GM12878 (cell line): ENCODE results near the gene SGMS1. TPM values are rescaled to one million over a fixed set of nuclear protein-coding genes. Genes with fewer than 3 reads are reported as not detected.

Experiments used
- ATAC-seq: fragments of 200-7000 bp; cut with Tn5 transposase; 3 replicates; pipeline ENCODE4 v1.9.1; 2020; ENCODE audit warnings: mild to moderate bottlenecking, moderate library complexity
- BruUV-seq: library from RNA; stranded (reverse); fragments of 400-500 nt; replicated peaks from 2 replicates; lab custom pipeline; 2021; lab: Mats Ljungman, UMichigan
- CTCF ChIA-PET: fragments of 300-600 bp; sonication (Branson Sonifier 250); formaldehyde crosslinking; extraction: SDS; loops from one replicate; lab custom pipeline; 2021; ENCODE audit warnings: inconsistent platforms; lab: Yijun Ruan, JAX
- POLR2A ChIA-PET: fragments of 350-600 bp; formaldehyde crosslinking; extraction: SDS; loops from one replicate; lab custom pipeline; 2021; ENCODE audit warnings: inconsistent platforms; lab: Charles Lee
- RAD21 ChIA-PET: fragments of 300-600 bp; sonication (Branson Sonifier 250); formaldehyde crosslinking; loops from one replicate; lab custom pipeline; 2023; ENCODE audit warnings: antibody characterized with exemption; ENCODE audit not compliant: unreplicated experiment; lab: Charles Lee
- SMC1A ChIA-PET: fragments of 300-600 bp; sonication (Branson Sonifier 250); formaldehyde crosslinking; loops from one replicate; lab custom pipeline; 2023; ENCODE audit not compliant: unreplicated experiment, uncharacterized antibody; lab: Charles Lee
- DNase-seq: peaks from one replicate; pipeline ENCODE4 v3.0.0-alpha.2; 2011; ENCODE audit warnings: low read depth, low spot score
- FAIRE-seq: peaks from 3 replicates; lab custom pipeline; 2011; peaks lifted over from hg19 to GRCh38; lab: Jason Lieb, UNC
- H2AFZ ChIP-seq: 2 replicates; pipeline ENCODE4 v1.6.0; 2011; ENCODE audit warnings: low read depth, low read length, control low read depth; ENCODE audit not compliant: control insufficient read depth
- H3K27ac ChIP-seq: 2 replicates; pipeline ENCODE4 v1.5.1; 2011; ENCODE audit warnings: control low read depth; ENCODE audit not compliant: control insufficient read depth, insufficient read depth
- H3K27me3 ChIP-seq, 2 experiments: replicated peaks in 1 of 2; 2 replicates each; pipeline versions ENCODE4 v1.6.0 to v1.6.1; 2011; ENCODE audit warnings: low read length in 1 of 2; ENCODE audit not compliant: control insufficient read depth in 2 of 2, insufficient read depth in 2 of 2
- H3K36me3 ChIP-seq, 2 experiments: 2 replicates each; pipeline ENCODE4 v1.5.1; 2011; ENCODE audit warnings: low read length in 1 of 2; ENCODE audit not compliant: control insufficient read depth in 2 of 2, insufficient read depth in 2 of 2
- H3K4me1 ChIP-seq: 2 replicates; pipeline ENCODE4 v1.6.1; 2011; ENCODE audit warnings: mild to moderate bottlenecking, low read length, moderate library complexity, mixed read lengths; ENCODE audit not compliant: control insufficient read depth, insufficient read depth
- H3K4me2 ChIP-seq: 2 replicates; pipeline ENCODE4 v1.6.0; 2011; ENCODE audit warnings: control low read depth; ENCODE audit not compliant: control insufficient read depth, insufficient read depth
- H3K4me3 ChIP-seq: fragments of 200-600 bp; sonication (generic); 2 replicates; pipeline ENCODE4 v1.5.1; 2016
- H3K79me2 ChIP-seq: 2 replicates; pipeline ENCODE4 v1.6.0; 2011; ENCODE audit warnings: low read length; ENCODE audit not compliant: control insufficient read depth, insufficient read depth
- H3K9ac ChIP-seq: 2 replicates; pipeline ENCODE4 v1.8.0; 2011; ENCODE audit warnings: low read length, control low read depth, mixed read lengths; ENCODE audit not compliant: control insufficient read depth, insufficient read depth
- H3K9me3 ChIP-seq: replicated peaks from 3 replicates; pipeline ENCODE4 v1.5.1; 2011; ENCODE audit warnings: mild to moderate bottlenecking, low read length; ENCODE audit not compliant: control insufficient read depth, insufficient read depth
- H4K20me1 ChIP-seq: 2 replicates; pipeline ENCODE4 v1.6.0; 2011; ENCODE audit not compliant: control insufficient read depth, insufficient read depth
- BRCA1 ChIP-seq: IDR thresholded peaks from 2 replicates; pipeline ENCODE4 v1.6.1; 2011; ENCODE audit warnings: low read depth, low read length, improper control_type of control experiment
- ETV6 ChIP-seq, 2 experiments: fragments of 450-650 bp in 1 of 2; IDR thresholded peaks in 1 of 2; conservative IDR thresholded peaks in 1 of 2; 2 replicates each; pipeline ENCODE4 v1.6.1; 2014; ENCODE audit warnings: antibody characterized with exemption in 1 of 2, borderline replicate concordance in 1 of 2, low read depth in 1 of 2, mild to moderate bottlenecking in 1 of 2, moderate library complexity in 1 of 2
- GABPA ChIP-seq: IDR thresholded peaks from 2 replicates; pipeline ENCODE4 v1.6.1; 2014; ENCODE audit warnings: antibody characterized with exemption, low read depth, mild to moderate bottlenecking, inconsistent platforms
- MEF2A ChIP-seq: IDR thresholded peaks from 2 replicates; pipeline ENCODE4 v1.6.1; 2011; ENCODE audit warnings: low read depth, mild to moderate bottlenecking, low read length, moderate library complexity; ENCODE audit not compliant: insufficient read depth
- NR2F1 ChIP-seq: fragments of 450-650 bp; conservative IDR thresholded peaks from 2 replicates; pipeline ENCODE4 v1.6.1; 2017; ENCODE audit warnings: mild to moderate bottlenecking
- NRF1 ChIP-seq: conservative IDR thresholded peaks from 2 replicates; pipeline ENCODE4 v1.6.1; 2011; ENCODE audit warnings: mild to moderate bottlenecking, low read depth, low read length, improper control_type of control experiment
- SP1 ChIP-seq: IDR thresholded peaks from one replicate; pipeline ENCODE4 v1.6.1; 2011; ENCODE audit warnings: low read depth, low read length
- SREBF2 ChIP-seq: IDR thresholded peaks from 2 replicates; pipeline ENCODE4 v1.6.1; 2012; ENCODE audit warnings: mild to moderate bottlenecking, low read length
- STAT1 ChIP-seq: fragments of 450-650 bp; conservative IDR thresholded peaks from 2 replicates; pipeline ENCODE4 v1.6.1; 2014; ENCODE audit warnings: antibody characterized with exemption, mild to moderate bottlenecking
- SUZ12 ChIP-seq: fragments of 200-600 bp; sonication (generic); IDR thresholded peaks from one replicate; pipeline ENCODE4 v1.6.1; 2018; ENCODE audit warnings: antibody characterized with exemption, mild to moderate bottlenecking; ENCODE audit not compliant: unreplicated experiment
- TBL1XR1 ChIP-seq: IDR thresholded peaks from 2 replicates; pipeline ENCODE4 v1.6.1; 2012; ENCODE audit warnings: low read depth, low read length, improper control_type of control experiment
- YY1 ChIP-seq: IDR thresholded peaks from 2 replicates; pipeline ENCODE4 v1.6.1; 2011; ENCODE audit warnings: low read depth, mild to moderate bottlenecking, low read length
- ZNF384 ChIP-seq: IDR thresholded peaks from 2 replicates; pipeline ENCODE4 v1.6.1; 2012; ENCODE audit warnings: low read depth, mild to moderate bottlenecking, low read length, improper control_type of control experiment, borderline replicate concordance
- WGBS: methylation state at CpG from one replicate; pipeline ENCODE4 v1.1.6; 2016; ENCODE audit warnings: low lambda C conversion rate; ENCODE audit not compliant: insufficient replicate concordance, insufficient coverage; ENCODE audit errors: missing lambda C conversion rate; 5-methylcytosine and 5-hydroxymethylcytosine counted together
- in situ Hi-C: fragments of 300-500 bp; cut with MboI; formaldehyde crosslinking; loops from 9 replicates; pipeline ENCODE4 v1.14.3; 2018; ENCODE audit warnings: mixed read lengths
- intact Hi-C: fragments of 100-400 bp; cut with micrococcal nuclease; formaldehyde crosslinking; loops from one replicate; pipeline ENCODE4 v1.14.2; 2022; ENCODE audit not compliant: unreplicated experiment
- polyA plus RNA-seq, 11 experiments: library from polyadenylated mRNA; depleted of rRNA in 4 of 11; unstranded in 6 of 11; stranded (reverse) in 5 of 11; fragments of >200 nt; fragmentation: Nextera tagmentation in 4 of 11; fragmentation: Illumina TruSeq in 1 of 11; extraction: Ambion mirVana in 4 of 11; extraction: Trizol in 1 of 11; gene quantifications; 1 replicate in 1 of 11; 2 replicates in 10 of 11; pipeline versions ENCODE4 v1.2.1 to v1.2.3, GENCODE V29; 2011 to 2016; ENCODE audit warnings: inconsistent platforms in 2 of 11, missing spikeins in 2 of 11, low read depth in 1 of 11
- total RNA-seq, 4 experiments: library from RNA; depleted of rRNA in 3 of 4; stranded (reverse); fragments of >200 nt in 3 of 4; fragmentation: Illumina TruSeq in 1 of 4; extraction: Trizol in 1 of 4; gene quantifications; 2 replicates each; pipeline versions ENCODE4 v1.2.1 to v1.2.3, GENCODE V29; 2013 to 2021
- TF ChIP-seq, protein P1 (sequence below): IDR thresholded peaks from 2 replicates; pipeline ENCODE4 v1.6.1; 2012; ENCODE audit warnings: improper control_type of control experiment, low read depth, low read length; ENCODE audit not compliant: insufficient replicate concordance
- TF ChIP-seq, protein P2 (sequence below): IDR thresholded peaks from 2 replicates; pipeline ENCODE4 v1.6.1; 2012; ENCODE audit warnings: mild to moderate bottlenecking, low read depth, low read length
- TF ChIP-seq, protein P3 (sequence below): IDR thresholded peaks from 2 replicates; pipeline ENCODE4 v1.6.1; 2011; ENCODE audit warnings: mild to moderate bottlenecking, low read depth, low read length, moderate library complexity; ENCODE audit not compliant: insufficient replicate concordance

The SGMS1 gene
- total and polyA plus RNA-seq, 10 of the 15 experiments (the other 5 are each of a cell fraction or from before 2014, with no cell fraction given): 1.4 to 14.5 (median 4.9) TPM

DNA sequence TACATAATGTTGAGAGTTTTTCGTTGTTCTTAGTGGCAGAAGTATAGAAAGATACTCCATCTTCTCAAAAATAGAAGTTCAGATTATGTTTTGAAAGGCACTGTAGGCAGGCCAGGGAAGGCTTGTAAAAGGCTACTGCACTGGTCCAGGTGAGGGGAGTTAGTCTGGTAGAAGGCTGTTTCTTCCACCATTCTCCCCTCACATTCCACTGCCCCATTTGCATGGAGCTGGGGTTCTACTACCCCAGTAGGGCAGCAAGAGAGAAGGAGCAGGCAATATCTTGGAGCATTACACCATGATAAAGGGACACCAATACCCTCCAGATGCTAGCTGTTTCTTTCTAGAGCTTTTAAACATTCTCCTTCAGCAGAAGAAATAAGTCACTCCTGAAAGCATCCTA lies 16.5 kb upstream of the SGMS1 start:
- ATAC-seq (no peak), DNase-seq (no peak), FAIRE-seq (no peak)
- H3K4me2 ChIP-seq: no peak overlapping the region
- intact Hi-C loops (no loop called here), in situ Hi-C loops (loop anchor here (25.0 kb wide), 1 partner anchor 1453 kb away; the partner anchor contains the start of gene TMEM273)
- H3K27ac ChIP-seq: no peak overlapping the region
- H3K36me3 ChIP-seq: no peaks in the 10 kb centered on the region
- 79% methylated on average over 1 of the region's 1 CpG for WGBS
- H3K4me1 ChIP-seq: peaks cover 10% of the 10 kb centered on the region
- H3K9ac ChIP-seq: no peak overlapping the region
- no peaks in the 10 kb centered on the region for H3K79me2 ChIP-seq
- H4K20me1 ChIP-seq: no peaks in the 10 kb centered on the region
- no peak overlapping the region for H2AFZ ChIP-seq
- CTCF ChIA-PET: no interaction called here
- H3K4me3 ChIP-seq: no peak overlapping the region
- H3K27me3 ChIP-seq: no peaks in the 10 kb centered on the region
- BruUV-seq: no TSS peak
- SMC1A ChIA-PET: interaction anchor here (7.1 kb wide), 1 partner anchor 10 kb away, joined by 105 read pairs; no protein-coding TSS in a partner anchor
- POLR2A ChIA-PET: no interaction called here
- RAD21 ChIA-PET: no interaction called here
- no peaks in the 10 kb centered on the region for H3K9me3 ChIP-seq
- no peak for TF ChIP-seq STAT1
- no peak for TF ChIP-seq BRCA1
- no peak for TF ChIP-seq SREBF2
- TF ChIP-seq, protein P1, sequence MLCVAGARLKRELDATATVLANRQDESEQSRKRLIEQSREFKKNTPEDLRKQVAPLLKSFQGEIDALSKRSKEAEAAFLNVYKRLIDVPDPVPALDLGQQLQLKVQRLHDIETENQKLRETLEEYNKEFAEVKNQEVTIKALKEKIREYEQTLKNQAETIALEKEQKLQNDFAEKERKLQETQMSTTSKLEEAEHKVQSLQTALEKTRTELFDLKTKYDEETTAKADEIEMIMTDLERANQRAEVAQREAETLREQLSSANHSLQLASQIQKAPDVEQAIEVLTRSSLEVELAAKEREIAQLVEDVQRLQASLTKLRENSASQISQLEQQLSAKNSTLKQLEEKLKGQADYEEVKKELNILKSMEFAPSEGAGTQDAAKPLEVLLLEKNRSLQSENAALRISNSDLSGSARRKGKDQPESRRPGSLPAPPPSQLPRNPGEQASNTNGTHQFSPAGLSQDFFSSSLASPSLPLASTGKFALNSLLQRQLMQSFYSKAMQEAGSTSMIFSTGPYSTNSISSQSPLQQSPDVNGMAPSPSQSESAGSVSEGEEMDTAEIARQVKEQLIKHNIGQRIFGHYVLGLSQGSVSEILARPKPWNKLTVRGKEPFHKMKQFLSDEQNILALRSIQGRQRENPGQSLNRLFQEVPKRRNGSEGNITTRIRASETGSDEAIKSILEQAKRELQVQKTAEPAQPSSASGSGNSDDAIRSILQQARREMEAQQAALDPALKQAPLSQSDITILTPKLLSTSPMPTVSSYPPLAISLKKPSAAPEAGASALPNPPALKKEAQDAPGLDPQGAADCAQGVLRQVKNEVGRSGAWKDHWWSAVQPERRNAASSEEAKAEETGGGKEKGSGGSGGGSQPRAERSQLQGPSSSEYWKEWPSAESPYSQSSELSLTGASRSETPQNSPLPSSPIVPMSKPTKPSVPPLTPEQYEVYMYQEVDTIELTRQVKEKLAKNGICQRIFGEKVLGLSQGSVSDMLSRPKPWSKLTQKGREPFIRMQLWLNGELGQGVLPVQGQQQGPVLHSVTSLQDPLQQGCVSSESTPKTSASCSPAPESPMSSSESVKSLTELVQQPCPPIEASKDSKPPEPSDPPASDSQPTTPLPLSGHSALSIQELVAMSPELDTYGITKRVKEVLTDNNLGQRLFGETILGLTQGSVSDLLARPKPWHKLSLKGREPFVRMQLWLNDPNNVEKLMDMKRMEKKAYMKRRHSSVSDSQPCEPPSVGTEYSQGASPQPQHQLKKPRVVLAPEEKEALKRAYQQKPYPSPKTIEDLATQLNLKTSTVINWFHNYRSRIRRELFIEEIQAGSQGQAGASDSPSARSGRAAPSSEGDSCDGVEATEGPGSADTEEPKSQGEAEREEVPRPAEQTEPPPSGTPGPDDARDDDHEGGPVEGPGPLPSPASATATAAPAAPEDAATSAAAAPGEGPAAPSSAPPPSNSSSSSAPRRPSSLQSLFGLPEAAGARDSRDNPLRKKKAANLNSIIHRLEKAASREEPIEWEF: no peak
- no peak for TF ChIP-seq ZNF384
- TF ChIP-seq, protein P2, sequence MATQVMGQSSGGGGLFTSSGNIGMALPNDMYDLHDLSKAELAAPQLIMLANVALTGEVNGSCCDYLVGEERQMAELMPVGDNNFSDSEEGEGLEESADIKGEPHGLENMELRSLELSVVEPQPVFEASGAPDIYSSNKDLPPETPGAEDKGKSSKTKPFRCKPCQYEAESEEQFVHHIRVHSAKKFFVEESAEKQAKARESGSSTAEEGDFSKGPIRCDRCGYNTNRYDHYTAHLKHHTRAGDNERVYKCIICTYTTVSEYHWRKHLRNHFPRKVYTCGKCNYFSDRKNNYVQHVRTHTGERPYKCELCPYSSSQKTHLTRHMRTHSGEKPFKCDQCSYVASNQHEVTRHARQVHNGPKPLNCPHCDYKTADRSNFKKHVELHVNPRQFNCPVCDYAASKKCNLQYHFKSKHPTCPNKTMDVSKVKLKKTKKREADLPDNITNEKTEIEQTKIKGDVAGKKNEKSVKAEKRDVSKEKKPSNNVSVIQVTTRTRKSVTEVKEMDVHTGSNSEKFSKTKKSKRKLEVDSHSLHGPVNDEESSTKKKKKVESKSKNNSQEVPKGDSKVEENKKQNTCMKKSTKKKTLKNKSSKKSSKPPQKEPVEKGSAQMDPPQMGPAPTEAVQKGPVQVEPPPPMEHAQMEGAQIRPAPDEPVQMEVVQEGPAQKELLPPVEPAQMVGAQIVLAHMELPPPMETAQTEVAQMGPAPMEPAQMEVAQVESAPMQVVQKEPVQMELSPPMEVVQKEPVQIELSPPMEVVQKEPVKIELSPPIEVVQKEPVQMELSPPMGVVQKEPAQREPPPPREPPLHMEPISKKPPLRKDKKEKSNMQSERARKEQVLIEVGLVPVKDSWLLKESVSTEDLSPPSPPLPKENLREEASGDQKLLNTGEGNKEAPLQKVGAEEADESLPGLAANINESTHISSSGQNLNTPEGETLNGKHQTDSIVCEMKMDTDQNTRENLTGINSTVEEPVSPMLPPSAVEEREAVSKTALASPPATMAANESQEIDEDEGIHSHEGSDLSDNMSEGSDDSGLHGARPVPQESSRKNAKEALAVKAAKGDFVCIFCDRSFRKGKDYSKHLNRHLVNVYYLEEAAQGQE: no peak
- TF ChIP-seq YY1: no peak
- TF ChIP-seq SP1: no peak
- TF ChIP-seq, protein P3, sequence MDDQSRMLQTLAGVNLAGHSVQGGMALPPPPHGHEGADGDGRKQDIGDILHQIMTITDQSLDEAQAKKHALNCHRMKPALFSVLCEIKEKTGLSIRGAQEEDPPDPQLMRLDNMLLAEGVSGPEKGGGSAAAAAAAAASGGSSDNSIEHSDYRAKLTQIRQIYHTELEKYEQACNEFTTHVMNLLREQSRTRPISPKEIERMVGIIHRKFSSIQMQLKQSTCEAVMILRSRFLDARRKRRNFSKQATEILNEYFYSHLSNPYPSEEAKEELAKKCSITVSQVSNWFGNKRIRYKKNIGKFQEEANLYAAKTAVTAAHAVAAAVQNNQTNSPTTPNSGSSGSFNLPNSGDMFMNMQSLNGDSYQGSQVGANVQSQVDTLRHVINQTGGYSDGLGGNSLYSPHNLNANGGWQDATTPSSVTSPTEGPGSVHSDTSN: no peak
- no peak for TF ChIP-seq NR2F1
- no peak for TF ChIP-seq NRF1
- TF ChIP-seq MEF2A: no peak
- TF ChIP-seq SUZ12: no peak
- no peak for TF ChIP-seq ETV6 (conservative IDR thresholded peaks at IDR 0.05 in 1 of 2, IDR thresholded peaks at IDR 0.05 in 1 of 2; ENCODE audit: borderline replicate concordance in 1 of 2, low read depth in 1 of 2)
- TF ChIP-seq TBL1XR1: no peak
- TF ChIP-seq GABPA: no peak
